Liver (tissue), 3 donors: ENCODE results near the gene LSM3.

Experiments
- ATF3 ChIP-seq: IDR thresholded peaks from 2 replicates; pipeline ENCODE4 v1.6.1; 2016; ENCODE audit warnings: antibody characterized with exemption
- CTCF ChIP-seq: fragments of 150-350 bp; IDR thresholded peaks from 2 replicates; pipeline ENCODE4 v1.5.1; 2017; ENCODE audit warnings: improper control_type of control experiment, low read depth, low read length; ENCODE audit not compliant: missing input control
- EGR1 ChIP-seq, 2 donors: IDR thresholded peaks; 2 replicates each; pipeline ENCODE4 v1.6.1; 2016 to 2018; ENCODE audit warnings: antibody characterized with exemption in 2 of 2, low read depth in 2 of 2
- GABPA ChIP-seq, 2 donors: IDR thresholded peaks in 1 of 2; conservative IDR thresholded peaks in 1 of 2; 2 replicates each; pipeline ENCODE4 v1.6.1; 2016; ENCODE audit warnings: antibody characterized with exemption in 2 of 2, mild to moderate bottlenecking in 1 of 2, moderate library complexity in 1 of 2
- JUND ChIP-seq, 2 donors: IDR thresholded peaks; 2 replicates each; pipeline ENCODE4 v1.6.1; 2016; ENCODE audit warnings: antibody characterized with exemption in 2 of 2
- MAX ChIP-seq: IDR thresholded peaks from 2 replicates; pipeline ENCODE4 v1.6.1; 2016; ENCODE audit warnings: antibody characterized with exemption
- NR2F2 ChIP-seq: IDR thresholded peaks from 2 replicates; pipeline ENCODE4 v1.6.1; 2016; ENCODE audit warnings: antibody characterized with exemption
- RAD21 ChIP-seq, 2 donors: IDR thresholded peaks; 2 replicates each; pipeline ENCODE4 v1.6.1; 2016; ENCODE audit warnings: antibody characterized with exemption in 2 of 2, mild to moderate bottlenecking in 2 of 2
- REST ChIP-seq: IDR thresholded peaks from 2 replicates; pipeline ENCODE4 v1.6.1; 2016; ENCODE audit warnings: antibody characterized with exemption, mild to moderate bottlenecking
- SP1 ChIP-seq: IDR thresholded peaks from 2 replicates; pipeline ENCODE4 v1.6.1; 2018; ENCODE audit warnings: antibody characterized with exemption, mild to moderate bottlenecking
- TAF1 ChIP-seq: conservative IDR thresholded peaks from 2 replicates; pipeline ENCODE4 v1.6.1; 2016; ENCODE audit warnings: antibody characterized with exemption, mild to moderate bottlenecking
- YY1 ChIP-seq: IDR thresholded peaks from 2 replicates; pipeline ENCODE4 v1.6.1; 2016; ENCODE audit warnings: antibody characterized with exemption, mild to moderate bottlenecking
- ZBTB33 ChIP-seq: IDR thresholded peaks from 2 replicates; pipeline ENCODE4 v1.6.1; 2016; ENCODE audit warnings: antibody characterized with exemption
- donor health status: healthy.
- donor health status: healthy.

- TF ChIP-seq ATF3, result no peak
- TF ChIP-seq CTCF, result no peak
- no peak for TF ChIP-seq NR2F2
- no peak for TF ChIP-seq SP1
- TF ChIP-seq MAX, result no peak
- no peak for TF ChIP-seq YY1
- TF ChIP-seq GABPA (IDR thresholded peaks at IDR 0.05 in 1 of 2, conservative IDR thresholded peaks at IDR 0.05 in 1 of 2), result no peak
- no peak for TF ChIP-seq ZBTB33
- no peak for TF ChIP-seq REST
- TF ChIP-seq EGR1 (IDR thresholded peaks at IDR 0.05; ENCODE audit: low read depth in 2 of 2), result no peak
- no peak for TF ChIP-seq RAD21 (IDR thresholded peaks at IDR 0.05)
- TF ChIP-seq JUND (IDR thresholded peaks at IDR 0.05), result no peak
- TF ChIP-seq TAF1, result no peak
Measured at GRCh38 chr3:14237457-14237856, 58.8 kb downstream of the LSM3 start.
